SK-N-SH (cell line): ENCODE measurements around the gene BUB1.

ENCODE experiments used
- CTCF ChIP-seq: fragments of 200-600 bp; sonication (generic); IDR thresholded peaks from 2 replicates; pipeline ENCODE4 v1.6.1; 2017; ENCODE audit warnings: antibody characterized with exemption, mild to moderate bottlenecking, moderate library complexity
- EP300 ChIP-seq, 2 experiments: IDR thresholded peaks; 2 replicates each; pipeline versions ENCODE4 v1.4.0 to v1.6.1; 2012; ENCODE audit warnings: borderline replicate concordance in 1 of 2, low read depth in 1 of 2, low read length in 1 of 2
- ZBTB33 ChIP-seq: IDR thresholded peaks from 2 replicates; pipeline ENCODE4 v1.4.0; 2012; ENCODE audit warnings: low read depth, borderline replicate concordance

GRCh38 chr2:110714452-110715224 lies 36.8 kb upstream of the BUB1 start:
- TF ChIP-seq ZBTB33: no peak
- no peak for TF ChIP-seq CTCF
- no peak for TF ChIP-seq EP300 (IDR thresholded peaks at IDR 0.05; ENCODE audit: borderline replicate concordance in 1 of 2, low read depth in 1 of 2, low read length in 1 of 2)
